Retinal pigment epithelial cell (primary cell): Measurements from ENCODE around the gene CCDC192.

Source experiments
- DNase-seq: peaks from one replicate; pipeline ENCODE4 v3.0.0-alpha.2; 2010; ENCODE audit warnings: low read depth
- H3K4me3 ChIP-seq: 2 replicates; pipeline ENCODE4 v1.5.1; 2011; ENCODE audit warnings: mild to moderate bottlenecking, low read length, control low read depth, moderate library complexity
- TF ChIP-seq, protein P1 (sequence below): conservative IDR thresholded peaks from 2 replicates; pipeline ENCODE4 v1.5.1; 2011; ENCODE audit warnings: low read depth, low read length, control low read depth, inconsistent platforms

Gene CCDC192

DNA sequence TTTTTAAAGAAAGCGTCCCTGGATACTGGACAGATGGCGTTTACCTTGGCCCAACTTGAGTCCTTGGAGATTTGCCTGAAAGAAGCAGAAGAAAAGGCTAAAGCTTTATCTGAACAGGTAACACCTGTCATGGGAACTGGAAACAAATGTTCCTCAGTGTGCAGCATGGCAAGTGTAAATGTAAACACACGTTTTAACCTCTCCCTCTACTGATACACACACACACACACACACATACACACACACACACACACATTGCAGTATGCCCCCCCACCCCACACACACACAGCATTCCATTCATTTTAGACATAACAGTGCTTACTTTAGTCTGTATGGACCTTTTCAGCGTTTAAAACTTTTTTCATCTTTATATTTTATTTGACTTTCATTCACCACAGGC, 51.1 kb downstream of the CCDC192 start:
- DNase-seq, result peak; percentile 52
- H3K4me3 ChIP-seq, result no peak overlapping the region
- TF ChIP-seq, protein P1, sequence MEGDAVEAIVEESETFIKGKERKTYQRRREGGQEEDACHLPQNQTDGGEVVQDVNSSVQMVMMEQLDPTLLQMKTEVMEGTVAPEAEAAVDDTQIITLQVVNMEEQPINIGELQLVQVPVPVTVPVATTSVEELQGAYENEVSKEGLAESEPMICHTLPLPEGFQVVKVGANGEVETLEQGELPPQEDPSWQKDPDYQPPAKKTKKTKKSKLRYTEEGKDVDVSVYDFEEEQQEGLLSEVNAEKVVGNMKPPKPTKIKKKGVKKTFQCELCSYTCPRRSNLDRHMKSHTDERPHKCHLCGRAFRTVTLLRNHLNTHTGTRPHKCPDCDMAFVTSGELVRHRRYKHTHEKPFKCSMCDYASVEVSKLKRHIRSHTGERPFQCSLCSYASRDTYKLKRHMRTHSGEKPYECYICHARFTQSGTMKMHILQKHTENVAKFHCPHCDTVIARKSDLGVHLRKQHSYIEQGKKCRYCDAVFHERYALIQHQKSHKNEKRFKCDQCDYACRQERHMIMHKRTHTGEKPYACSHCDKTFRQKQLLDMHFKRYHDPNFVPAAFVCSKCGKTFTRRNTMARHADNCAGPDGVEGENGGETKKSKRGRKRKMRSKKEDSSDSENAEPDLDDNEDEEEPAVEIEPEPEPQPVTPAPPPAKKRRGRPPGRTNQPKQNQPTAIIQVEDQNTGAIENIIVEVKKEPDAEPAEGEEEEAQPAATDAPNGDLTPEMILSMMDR, result no peak

DNA sequence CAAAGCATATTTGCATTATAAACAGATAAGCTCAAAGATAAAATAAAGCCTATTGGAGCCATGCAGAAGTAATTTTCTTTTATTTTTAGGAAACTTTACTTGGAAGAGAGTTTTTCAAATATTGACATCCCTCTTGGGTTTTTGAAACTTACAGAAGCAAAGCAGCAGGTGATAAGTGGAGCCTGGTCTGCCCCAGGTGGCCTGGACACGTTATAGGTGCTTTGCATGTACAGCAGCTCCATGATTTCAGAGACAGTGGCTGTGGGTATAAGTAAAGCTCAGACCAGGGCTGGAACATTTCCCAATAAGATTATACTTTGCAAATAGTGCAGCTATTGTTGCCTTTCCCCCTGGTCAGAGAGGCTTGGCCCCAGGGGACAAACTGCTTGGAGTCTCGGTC, 51.5 kb downstream of the CCDC192 start:
- no peak overlapping the region for H3K4me3 ChIP-seq
- no peak for DNase-seq

DNA sequence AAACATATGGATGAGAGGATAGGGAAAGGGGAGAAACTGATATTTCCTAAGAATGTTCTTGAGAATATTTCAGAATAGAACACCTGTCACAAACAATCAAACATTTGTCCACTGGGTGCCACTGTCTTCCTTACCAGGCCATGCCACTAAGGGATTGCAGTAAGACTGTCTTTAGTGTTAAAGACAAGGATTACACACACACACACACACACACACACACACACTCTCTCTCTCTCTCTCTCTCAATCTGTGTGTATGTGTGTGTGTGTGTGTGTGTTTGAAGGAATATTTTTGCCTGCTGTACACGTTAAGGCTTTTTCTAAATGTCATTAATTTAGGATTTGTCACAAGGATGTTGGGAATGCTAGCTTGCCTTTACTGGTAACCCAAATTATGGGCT, 54.4 kb downstream of the CCDC192 start:
- no peak overlapping the region for H3K4me3 ChIP-seq
- TF ChIP-seq, protein P1, result peak; percentile 50
- peak; percentile 28 for DNase-seq

More for the DNA sequence above, 51.5 kb downstream of the CCDC192 start:
- TF ChIP-seq, protein P1, result no peak

DNA sequence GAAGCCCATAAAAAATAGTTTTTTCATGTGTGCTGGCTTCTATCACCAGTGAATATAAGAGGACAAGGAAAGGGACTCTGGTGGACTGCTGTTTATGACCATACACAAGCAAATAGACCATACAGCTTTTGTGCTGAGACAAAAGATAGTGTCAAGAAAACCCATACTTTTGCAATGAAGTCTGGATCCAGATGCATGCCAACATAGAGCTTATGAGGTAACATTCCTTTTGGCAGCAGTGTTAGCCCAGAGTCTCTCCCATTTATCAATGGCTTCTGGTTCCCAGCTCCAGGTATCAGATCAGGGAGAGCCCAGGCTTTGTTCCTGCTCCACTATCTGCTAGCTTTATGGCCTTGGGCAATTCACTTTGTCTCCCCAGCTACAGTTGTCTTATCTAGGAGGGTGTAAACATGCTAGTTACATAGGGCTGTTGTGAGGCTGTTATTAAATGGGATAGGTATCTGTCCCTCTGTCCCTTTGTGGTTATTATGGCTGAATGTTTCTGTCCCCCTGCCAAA, 55.6 kb downstream of the CCDC192 start:
- TF ChIP-seq, protein P1, result no peak
- no peak for DNase-seq
- no peak overlapping the region for H3K4me3 ChIP-seq

DNA sequence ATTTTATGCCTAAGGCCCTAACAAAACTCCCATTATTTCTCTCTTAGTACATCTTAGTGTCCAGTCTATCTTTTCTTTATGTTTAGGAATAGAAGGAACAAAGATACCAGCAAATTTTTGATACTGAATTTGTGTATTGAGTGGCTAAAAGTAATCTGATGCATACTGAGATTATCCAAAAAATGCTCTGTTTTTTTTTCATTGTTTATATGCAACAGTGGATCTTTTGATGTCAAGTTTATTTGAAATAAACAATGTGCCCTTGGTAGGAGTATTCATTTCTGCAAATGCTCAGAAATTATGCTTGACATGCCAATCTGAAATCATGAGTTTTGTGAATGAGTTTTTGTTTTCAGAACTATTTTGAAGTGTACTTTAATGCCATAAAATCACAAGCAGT, 58.7 kb downstream of the CCDC192 start:
- TF ChIP-seq, protein P1, result no peak
- no peak overlapping the region for H3K4me3 ChIP-seq
- no peak for DNase-seq

DNA sequence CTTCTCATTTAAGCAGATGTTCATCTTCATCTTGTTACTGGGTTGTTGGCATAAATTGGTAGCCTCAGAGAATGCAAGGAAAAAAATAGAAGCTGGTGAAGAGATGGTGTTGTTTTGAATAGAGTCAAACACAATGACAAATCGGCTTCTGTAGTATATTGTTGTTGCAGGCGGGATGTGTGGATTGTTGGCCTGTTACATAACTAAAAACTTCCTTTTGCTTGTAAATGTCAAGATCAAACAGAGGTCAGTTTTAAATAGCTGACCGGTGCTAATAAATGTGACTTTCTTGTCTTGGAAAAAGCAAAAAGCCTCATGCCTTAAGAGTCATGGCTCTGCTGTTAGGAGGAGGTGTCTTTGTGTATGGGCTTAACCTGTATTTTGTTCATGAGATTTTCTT, 59.2 kb downstream of the CCDC192 start:
- TF ChIP-seq, protein P1, result no peak
- no peak overlapping the region for H3K4me3 ChIP-seq
- DNase-seq, result no peak

DNA sequence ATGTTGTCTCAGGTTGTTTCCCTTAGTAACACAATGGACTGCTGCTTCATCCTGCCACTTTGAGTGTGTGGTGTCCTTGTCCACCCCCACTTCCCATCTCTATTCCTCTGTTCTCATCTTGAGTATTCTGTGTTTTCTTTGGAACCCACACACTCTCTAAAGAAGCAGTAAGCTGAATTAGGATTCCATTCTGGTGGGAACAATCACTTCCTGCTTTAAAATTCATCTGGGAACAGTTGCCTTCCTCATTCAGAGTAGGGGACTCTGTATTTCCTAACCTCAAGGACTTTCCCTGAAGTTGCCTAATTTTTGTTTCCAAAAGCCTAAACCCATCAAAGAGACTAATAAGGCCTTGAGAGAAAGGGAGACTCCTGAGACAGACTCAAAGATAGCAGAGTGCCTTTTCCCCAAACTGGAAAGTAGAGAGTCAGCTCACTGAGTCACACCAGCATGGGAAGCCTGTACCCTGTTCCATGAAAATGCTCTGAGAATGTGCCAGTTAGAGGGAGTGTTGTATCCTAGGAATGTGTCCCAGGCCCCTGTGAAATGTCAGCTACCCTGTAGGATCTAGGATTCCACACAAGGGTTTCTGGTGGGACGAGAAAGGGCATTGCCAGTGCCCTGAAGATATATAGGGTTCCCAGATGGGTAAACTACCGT, 63.6 kb downstream of the CCDC192 start:
- DNase-seq, result no peak
- TF ChIP-seq, protein P1, result no peak
- H3K4me3 ChIP-seq, result no peak overlapping the region
